KG1 (cell line): ENCODE measurements around the gene KPNA3.
"Not testable (repeated sequence)": the region's sequence is repeated elsewhere in the genome, so short reads cannot be mapped to it uniquely, and the experiment has no call there.

ENCODE experiments used
- DNase-seq: peaks from one replicate; lab custom pipeline; 2025; lab: John Stamatoyannopoulos, UW

Gene KPNA3

GRCh38 chr13:49792550-49793324 lies at the start of gene KPNA3:
TSS of gene KPNA3 (minus strand) at chr13:49792682. CDS start at chr13:49792506, 176 bp downstream.
- peak; percentile 94 for DNase-seq

DNA sequence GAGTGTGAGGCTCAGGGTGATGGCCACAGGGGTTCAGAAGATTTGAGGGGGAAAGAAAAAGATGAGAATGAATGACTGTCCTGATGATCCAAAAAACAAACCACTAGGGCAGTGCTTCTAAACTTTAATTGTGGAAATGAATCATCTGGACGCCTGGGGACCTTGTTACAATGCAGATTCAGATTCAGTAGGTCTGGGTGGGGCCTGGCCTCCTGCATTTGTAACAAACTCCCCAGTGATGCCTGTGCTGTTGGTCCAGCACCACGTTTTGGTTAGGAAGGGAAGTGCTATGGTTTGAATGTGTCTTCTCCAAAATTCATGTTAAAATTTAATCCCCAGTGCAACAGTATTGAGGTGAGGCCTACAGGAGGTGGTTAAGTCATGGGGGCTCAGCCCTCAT lies 49.5 kb upstream of the KPNA3 start:
- no peak for DNase-seq

DNA sequence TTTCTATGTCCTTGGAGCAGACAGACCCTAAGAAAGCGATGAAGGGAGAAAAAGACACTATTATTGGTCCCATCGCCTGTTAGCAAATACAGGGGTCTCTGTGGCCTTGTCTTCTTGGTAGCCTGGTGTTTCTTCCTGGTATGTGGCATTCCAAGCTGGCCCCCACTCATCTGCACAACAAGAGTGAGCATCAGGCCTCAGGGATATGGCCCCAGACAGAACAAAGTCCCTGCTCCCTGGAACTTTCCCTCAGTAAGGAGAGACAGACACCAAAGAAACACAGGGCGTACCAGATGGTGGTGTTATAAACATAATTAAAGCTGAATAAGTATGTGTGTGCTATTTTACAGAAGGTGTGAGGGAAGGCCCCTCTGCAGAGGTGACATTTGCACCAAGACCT lies 48.2 kb upstream of the KPNA3 start:
- no peak for DNase-seq

DNA sequence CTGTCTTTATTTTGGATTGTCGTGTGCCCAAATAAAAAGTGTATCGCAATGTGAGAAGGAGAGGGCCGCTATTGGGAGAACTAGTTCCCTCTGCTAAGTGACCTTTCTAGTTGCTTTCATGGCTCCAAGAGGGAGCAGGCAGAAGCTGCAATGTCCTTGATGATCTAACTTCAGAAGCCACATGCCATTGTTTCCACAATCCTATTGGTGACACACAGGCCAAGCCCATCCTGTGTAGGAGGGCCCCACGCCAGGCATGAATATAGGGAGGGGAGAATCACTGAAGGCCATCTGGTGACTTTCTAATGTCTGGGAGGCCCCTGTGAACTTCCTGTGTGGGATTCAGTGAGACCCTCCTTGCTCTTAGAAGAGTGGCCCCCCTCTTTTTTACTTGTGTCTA lies 47.8 kb upstream of the KPNA3 start:
- DNase-seq = no peak

GRCh38 chr13:49838989-49839388 lies 46.5 kb upstream of the KPNA3 start:
- no peak for DNase-seq

GRCh38 chr13:49836516-49836915 lies 44.0 kb upstream of the KPNA3 start:
- DNase-seq = no peak

DNA sequence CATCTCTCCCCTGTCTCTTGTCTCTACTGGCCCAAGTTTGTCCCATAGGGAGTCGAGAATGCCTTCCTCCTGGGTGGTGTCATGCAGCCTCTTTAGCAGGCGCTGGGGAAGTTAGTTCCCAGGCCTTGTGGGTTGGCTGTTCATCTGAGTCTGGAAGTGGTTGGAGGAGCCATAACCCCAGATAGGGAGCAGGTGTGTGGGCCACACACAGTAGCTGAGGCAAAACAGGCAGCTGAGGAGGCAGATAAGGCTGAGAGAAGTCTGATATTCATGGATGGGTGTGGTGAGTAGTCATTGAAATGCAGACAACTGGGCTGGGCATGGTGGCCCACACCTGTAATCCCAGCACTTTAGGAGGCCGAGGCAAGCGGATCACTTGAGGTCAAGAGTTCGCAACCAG lies 40.9 kb upstream of the KPNA3 start:
- DNase-seq = no peak

DNA sequence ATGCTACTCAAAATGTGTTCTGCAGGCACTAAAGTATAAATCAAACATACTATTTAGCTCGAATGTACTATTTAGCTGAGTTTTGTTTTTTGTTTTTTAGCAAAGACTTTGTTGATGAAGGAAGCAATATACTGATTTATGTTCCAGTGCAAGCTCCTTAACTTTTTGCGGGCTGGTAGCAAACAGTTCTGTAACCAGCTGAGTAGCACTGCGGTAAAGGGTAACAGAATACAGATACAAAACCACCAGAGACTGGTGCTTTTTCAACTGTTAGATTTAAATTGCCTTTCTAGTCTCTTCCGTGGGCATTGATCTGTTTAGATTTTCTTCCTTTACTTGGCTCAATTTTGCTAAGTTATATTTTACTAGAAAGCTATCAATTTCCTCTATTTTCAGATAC lies 39.0 kb upstream of the KPNA3 start:
- DNase-seq = no peak

- DNase-seq = no peak
These were observed 38.2 kb upstream of the KPNA3 start for GRCh38 chr13:49830721-49831120.

- no peak for DNase-seq
These were observed 37.2 kb upstream of the KPNA3 start for GRCh38 chr13:49829715-49830114.

DNA sequence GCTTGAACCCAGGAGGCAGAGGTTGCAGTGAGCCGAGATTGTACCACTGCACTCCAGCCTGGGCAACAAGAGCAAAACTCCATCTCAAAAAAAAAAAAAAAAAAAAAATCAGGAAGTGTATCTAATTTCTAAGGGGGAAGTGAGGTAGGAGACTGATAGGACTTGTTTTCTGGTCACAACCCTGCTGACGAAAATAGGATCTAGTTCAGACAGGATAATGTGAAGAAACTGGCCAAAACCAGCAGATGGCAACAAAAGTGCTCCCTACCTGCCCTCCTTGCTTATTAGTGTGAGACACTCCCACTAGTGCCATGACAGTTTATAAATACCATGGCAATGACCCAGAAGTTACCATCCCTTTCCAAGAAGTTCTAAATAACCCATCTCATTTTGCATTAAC lies 36.0 kb upstream of the KPNA3 start:
- no peak for DNase-seq

DNA sequence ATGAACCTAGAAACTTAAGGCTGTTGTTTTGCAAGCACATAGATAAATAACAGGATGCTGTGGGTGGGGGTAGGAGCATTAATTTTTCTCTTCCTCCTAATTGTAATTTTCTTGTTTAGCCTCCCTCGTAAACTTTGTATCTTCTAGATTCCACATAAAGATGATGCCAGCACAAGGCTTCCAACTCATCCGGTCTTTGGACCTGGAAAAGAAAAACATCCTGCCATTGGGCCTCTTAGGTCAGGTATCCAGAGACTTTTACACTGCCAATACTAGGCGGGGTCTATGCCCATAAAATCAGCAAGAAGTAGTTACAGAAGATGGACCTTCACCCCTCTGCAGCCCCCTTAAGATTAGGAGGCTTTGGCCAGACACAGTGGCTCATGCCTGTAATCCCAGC lies 35.4 kb upstream of the KPNA3 start:
- no peak for DNase-seq

- DNase-seq = no peak
These were observed 34.9 kb upstream of the KPNA3 start for GRCh38 chr13:49827336-49827735.

GRCh38 chr13:49821216-49822009 lies 28.9 kb upstream of the KPNA3 start:
- DNase-seq = no peak

- DNase-seq = no peak
These were observed 28.2 kb upstream of the KPNA3 start for GRCh38 chr13:49820591-49821215.

GRCh38 chr13:49816047-49816446 lies 23.6 kb upstream of the KPNA3 start:
- DNase-seq = not testable (repeated sequence)

GRCh38 chr13:49814551-49815270 lies 22.2 kb upstream of the KPNA3 start:
- DNase-seq = no peak

GRCh38 chr13:49812812-49813211 lies 20.3 kb upstream of the KPNA3 start:
- no peak for DNase-seq

DNA sequence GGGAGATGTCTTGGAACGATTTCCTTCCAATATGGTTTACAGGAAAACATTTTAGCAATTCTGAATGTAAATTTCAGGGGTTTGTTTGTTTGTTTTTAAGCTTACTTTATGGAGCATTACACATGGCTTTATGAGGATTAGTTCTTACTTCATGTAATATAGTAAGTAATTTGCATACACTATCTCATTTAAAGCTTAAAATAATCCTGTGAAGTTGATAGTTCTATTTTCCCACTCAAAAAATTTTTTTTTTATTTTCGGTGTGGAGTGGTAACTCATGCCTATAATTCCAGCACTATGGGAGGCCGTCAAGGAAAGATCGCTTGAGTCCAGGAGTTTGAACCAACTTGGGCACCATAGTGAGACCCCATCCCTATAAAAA lies 19.0 kb upstream of the KPNA3 start:
- no peak for DNase-seq

- no peak for DNase-seq
These were observed 18.4 kb upstream of the KPNA3 start for GRCh38 chr13:49810567-49811526.

DNA sequence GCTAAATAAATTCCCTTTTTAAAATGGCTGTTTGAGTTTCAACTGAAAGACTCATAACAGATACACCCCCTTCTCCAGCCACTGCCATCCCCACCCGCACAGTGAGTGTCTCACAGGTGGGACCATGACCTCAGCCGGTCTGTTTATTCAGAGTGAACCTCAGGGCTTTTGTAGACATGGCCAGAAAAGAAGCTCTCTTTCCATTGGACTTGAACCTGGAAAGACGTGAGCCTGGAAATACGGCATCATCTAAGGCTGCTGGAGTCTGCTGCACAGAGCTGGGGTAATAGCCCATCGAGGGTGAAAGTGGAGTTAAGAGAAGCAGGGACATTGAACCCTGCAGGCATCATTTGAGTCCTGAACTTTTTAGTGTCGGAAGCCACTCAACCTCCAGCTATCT lies 15.2 kb upstream of the KPNA3 start:
- no peak for DNase-seq
